NCI-H2196 (cell line): ENCODE results near the gene TRPM2.

Experiments used
- DNase-seq: peaks from one replicate; lab custom pipeline; 2025; ENCODE audit not compliant: unreplicated experiment; lab: John Stamatoyannopoulos, UW

The TRPM2 gene

GRCh38 chr21:44427241-44428120 is 74.1 kb downstream of the TRPM2 start:
- peak; percentile 87 for DNase-seq

GRCh38 chr21:44428281-44428960 is 75.0 kb downstream of the TRPM2 start:
- peak; percentile 70 for DNase-seq

GRCh38 chr21:44429894-44430293 is 76.5 kb downstream of the TRPM2 start:
- DNase-seq, result no peak

GRCh38 chr21:44431300-44431699 is 77.9 kb downstream of the TRPM2 start:
- DNase-seq, result no peak

- no peak for DNase-seq
Measured at GRCh38 chr21:44432841-44433790, 79.7 kb downstream of the TRPM2 start.

- DNase-seq, result no peak
Measured at GRCh38 chr21:44433791-44434567, 80.6 kb downstream of the TRPM2 start.

- DNase-seq, result no peak
Measured at GRCh38 chr21:44434568-44434925, 81.1 kb downstream of the TRPM2 start.

- no peak for DNase-seq
Measured at GRCh38 chr21:44434936-44435635, 81.7 kb downstream of the TRPM2 start.

- no peak for DNase-seq
Measured at GRCh38 chr21:44436111-44436611, 82.7 kb downstream of the TRPM2 start.

- DNase-seq, result no peak
Measured at GRCh38 chr21:44436958-44437357, 83.5 kb downstream of the TRPM2 start.

GRCh38 chr21:44437371-44437695 is 83.9 kb downstream of the TRPM2 start:
- DNase-seq, result no peak

GRCh38 chr21:44437696-44438431 is 84.4 kb downstream of the TRPM2 start:
- DNase-seq, result no peak

GRCh38 chr21:44438531-44439210 is 85.2 kb downstream of the TRPM2 start:
- no peak for DNase-seq

GRCh38 chr21:44439211-44439600 is 85.8 kb downstream of the TRPM2 start:
- no peak for DNase-seq

- no peak for DNase-seq
Measured at GRCh38 chr21:44440241-44441040, 87.0 kb downstream of the TRPM2 start.

GRCh38 chr21:44441041-44441400 is 87.6 kb downstream of the TRPM2 start:
- no peak for DNase-seq

GRCh38 chr21:44441581-44442265 is 88.3 kb downstream of the TRPM2 start:
- no peak for DNase-seq
